ENCODE data around the gene MEIS1.

MEIS1 gene

DNA sequence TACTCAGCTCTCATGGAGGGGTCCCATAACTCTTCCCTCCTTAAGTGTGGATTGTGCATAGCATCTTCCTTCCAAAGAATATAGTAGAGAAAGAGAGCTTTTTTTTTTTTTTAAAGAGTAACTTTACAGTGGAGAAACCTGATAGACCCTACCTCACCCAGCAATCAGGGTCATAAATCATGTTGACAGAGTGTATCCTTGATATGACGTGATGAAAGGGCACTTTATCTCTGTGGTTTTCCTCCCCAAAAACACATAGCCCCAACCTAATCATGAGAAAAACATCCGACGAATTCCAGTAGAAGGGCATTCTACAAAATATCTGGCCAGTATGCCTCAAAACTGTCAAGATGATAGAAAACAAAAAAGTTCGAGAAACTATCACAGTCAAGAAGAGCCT is 29.5 kb upstream of the MEIS1 start (continued):
- TF ChIP-seq ZBTB21 (tag by site-specific recombination; IDR thresholded peaks at IDR 0.05), result no peak

DNA sequence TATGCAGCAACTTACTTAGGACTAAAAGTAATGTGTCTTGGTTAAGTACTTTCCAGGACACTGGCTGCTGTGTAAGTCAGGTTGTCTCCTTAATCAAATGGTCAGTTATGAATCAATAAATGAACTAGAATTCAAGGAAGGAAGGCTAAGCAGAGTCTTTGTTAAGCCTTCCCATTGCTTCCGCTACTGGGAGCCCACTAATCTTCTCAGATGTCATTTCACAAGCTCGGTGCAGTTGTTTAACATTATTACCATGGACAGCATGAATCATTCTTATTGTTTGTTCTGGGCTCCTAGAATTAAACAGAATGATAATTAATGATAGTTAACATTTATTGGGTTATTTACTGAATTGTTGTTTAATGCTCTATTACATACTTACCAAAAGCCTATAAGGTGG is 26.0 kb upstream of the MEIS1 start:
- no peak overlapping the region for H3K4me3 ChIP-seq (ENCODE audit: low read depth, low read length)
- ChIA-PET CTCF (interaction anchor here (0.6 kb wide), 1 partner anchor 136 kb away, joined by 4 read pairs; no protein-coding TSS in a partner anchor), POLR2A (no interaction called here)
- no peaks in the 10 kb centered on the region for H3K9me3 ChIP-seq (ENCODE audit: control insufficient read depth, insufficient read depth, low read depth, low read length)
- no peaks in the 10 kb centered on the region for H3K36me3 ChIP-seq (ENCODE audit: control insufficient read depth in 2 of 2, insufficient read depth in 1 of 2, low read length in 2 of 2)
- no peak for TF ChIP-seq ZNF529 (tag by site-specific recombination; IDR thresholded peaks at IDR 0.05; ENCODE audit: insufficient replicate concordance)
- TF ChIP-seq ZNF596 (tag by site-specific recombination; IDR thresholded peaks at IDR 0.05), result no peak
- TF ChIP-seq, protein P1, sequence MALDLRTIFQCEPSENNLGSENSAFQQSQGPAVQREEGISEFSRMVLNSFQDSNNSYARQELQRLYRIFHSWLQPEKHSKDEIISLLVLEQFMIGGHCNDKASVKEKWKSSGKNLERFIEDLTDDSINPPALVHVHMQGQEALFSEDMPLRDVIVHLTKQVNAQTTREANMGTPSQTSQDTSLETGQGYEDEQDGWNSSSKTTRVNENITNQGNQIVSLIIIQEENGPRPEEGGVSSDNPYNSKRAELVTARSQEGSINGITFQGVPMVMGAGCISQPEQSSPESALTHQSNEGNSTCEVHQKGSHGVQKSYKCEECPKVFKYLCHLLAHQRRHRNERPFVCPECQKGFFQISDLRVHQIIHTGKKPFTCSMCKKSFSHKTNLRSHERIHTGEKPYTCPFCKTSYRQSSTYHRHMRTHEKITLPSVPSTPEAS (tag by site-specific recombination; IDR thresholded peaks at IDR 0.05), result no peak
- TF ChIP-seq ZNF404 (tag by site-specific recombination; IDR thresholded peaks at IDR 0.05), result no peak
- TF ChIP-seq, protein P2, sequence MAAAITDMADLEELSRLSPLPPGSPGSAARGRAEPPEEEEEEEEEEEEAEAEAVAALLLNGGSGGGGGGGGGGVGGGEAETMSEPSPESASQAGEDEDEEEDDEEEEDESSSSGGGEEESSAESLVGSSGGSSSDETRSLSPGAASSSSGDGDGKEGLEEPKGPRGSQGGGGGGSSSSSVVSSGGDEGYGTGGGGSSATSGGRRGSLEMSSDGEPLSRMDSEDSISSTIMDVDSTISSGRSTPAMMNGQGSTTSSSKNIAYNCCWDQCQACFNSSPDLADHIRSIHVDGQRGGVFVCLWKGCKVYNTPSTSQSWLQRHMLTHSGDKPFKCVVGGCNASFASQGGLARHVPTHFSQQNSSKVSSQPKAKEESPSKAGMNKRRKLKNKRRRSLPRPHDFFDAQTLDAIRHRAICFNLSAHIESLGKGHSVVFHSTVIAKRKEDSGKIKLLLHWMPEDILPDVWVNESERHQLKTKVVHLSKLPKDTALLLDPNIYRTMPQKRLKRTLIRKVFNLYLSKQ (tag by site-specific recombination; IDR thresholded peaks at IDR 0.05; ENCODE audit: borderline replicate concordance), result no peak
- TF ChIP-seq ZNF555 (tag by site-specific recombination; conservative IDR thresholded peaks at IDR 0.05), result no peak
- TF ChIP-seq ZSCAN16 (tag by site-specific recombination; IDR thresholded peaks at IDR 0.05), result no peak
- H3K4me1 ChIP-seq (ENCODE audit: control insufficient read depth, insufficient read depth, low read length), result 0 out of 2 replicates have a peak, but pooled peaks cover 3% of the 10 kb centered on the region
- H3K27ac ChIP-seq (ENCODE audit: extremely low read depth, low read depth, low read length), result no peak overlapping the region

DNA sequence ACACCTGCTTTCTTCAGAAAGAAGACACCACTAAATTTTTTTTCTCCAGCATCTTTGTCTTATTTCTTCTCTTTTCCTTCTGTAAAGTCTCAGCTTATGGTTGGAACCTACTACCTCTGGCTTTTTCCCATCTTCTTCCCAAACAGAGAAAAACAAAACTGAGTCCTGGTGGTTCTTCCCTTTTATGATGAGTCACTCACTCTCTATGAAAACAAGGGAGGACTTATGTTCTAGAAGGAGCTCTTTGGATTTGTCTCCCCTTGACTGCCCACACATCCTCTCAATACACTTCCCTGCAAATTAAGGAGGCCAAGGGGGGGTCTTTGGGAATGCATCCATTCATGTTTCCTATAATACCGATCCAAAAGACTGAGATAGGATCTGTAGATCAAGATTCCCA is 22.1 kb upstream of the MEIS1 start:
- Histone ChIP-seq H3K36me3 (ENCODE audit: control insufficient read depth in 2 of 2, insufficient read depth in 1 of 2, low read length in 2 of 2) (no peaks in the 10 kb centered on the region), H3K4me1 (ENCODE audit: control insufficient read depth, insufficient read depth, low read length) (no peaks in the 10 kb centered on the region), H3K27ac (ENCODE audit: extremely low read depth, low read depth, low read length) (no peak overlapping the region), H3K9me3 (ENCODE audit: control insufficient read depth, insufficient read depth, low read depth, low read length) (no peaks in the 10 kb centered on the region), H3K4me3 (ENCODE audit: low read depth, low read length) (no peak overlapping the region)
- POLR2A ChIA-PET, result no interaction called here
- CTCF ChIA-PET, result interaction anchor here (0.6 kb wide), 1 partner anchor 77 kb away, joined by 4 read pairs; no protein-coding TSS in a partner anchor
- no peak for TF ChIP-seq ZNF132 (tag by site-specific recombination; IDR thresholded peaks at IDR 0.05; ENCODE audit: borderline replicate concordance)
- no peak for TF ChIP-seq ZNF626 (tag by site-specific recombination; IDR thresholded peaks at IDR 0.05)
- no peak for TF ChIP-seq KLF7 (tag by site-specific recombination; IDR thresholded peaks at IDR 0.05; ENCODE audit: borderline replicate concordance)
- TF ChIP-seq ZNF292 (tag by site-specific recombination; IDR thresholded peaks at IDR 0.05; ENCODE audit: borderline replicate concordance, low read depth), result no peak
- no peak for TF ChIP-seq ZNF350 (tag by site-specific recombination; IDR thresholded peaks at IDR 0.05)
- TF ChIP-seq ZNF335 (tag by site-specific recombination; conservative IDR thresholded peaks at IDR 0.05), result no peak
- TF ChIP-seq YY2 (tag by site-specific recombination; IDR thresholded peaks at IDR 0.05), result no peak
- TF ChIP-seq, protein P3, sequence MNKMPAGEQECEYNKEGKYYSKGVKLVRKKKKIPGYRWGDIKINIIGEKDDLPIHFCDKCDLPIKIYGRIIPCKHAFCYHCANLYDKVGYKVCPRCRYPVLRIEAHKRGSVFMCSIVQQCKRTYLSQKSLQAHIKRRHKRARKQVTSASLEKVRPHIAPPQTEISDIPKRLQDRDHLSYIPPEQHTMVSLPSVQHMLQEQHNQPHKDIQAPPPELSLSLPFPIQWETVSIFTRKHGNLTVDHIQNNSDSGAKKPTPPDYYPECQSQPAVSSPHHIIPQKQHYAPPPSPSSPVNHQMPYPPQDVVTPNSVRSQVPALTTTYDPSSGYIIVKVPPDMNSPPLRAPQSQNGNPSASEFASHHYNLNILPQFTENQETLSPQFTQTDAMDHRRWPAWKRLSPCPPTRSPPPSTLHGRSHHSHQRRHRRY (tag by site-specific recombination; IDR thresholded peaks at IDR 0.05), result no peak
- TF ChIP-seq KLF16 (tag by site-specific recombination; IDR thresholded peaks at IDR 0.05), result no peak

DNA sequence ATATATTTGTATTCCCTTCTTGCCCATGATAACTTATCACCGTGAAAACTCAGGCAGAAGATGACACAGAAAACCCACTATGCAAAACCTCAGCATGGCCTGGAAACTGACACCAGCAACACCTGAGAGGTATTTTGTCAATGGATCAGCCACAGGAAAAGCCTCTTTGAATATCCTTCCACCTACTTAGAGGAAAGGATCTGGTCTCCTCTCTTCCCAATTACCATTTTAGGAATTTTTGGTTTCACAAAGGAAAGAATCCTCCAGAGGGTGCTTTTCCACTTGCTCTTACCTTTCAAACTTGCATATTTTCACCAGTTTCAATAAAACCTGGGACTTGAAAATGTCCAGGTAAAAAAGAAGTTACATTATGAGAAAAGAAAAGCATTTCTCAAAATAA is 20.0 kb upstream of the MEIS1 start:
- Histone ChIP-seq H3K4me3 (ENCODE audit: low read depth, low read length) (no peak overlapping the region), H3K9me3 (ENCODE audit: control insufficient read depth, insufficient read depth, low read depth, low read length) (no peaks in the 10 kb centered on the region), H3K27ac (ENCODE audit: extremely low read depth, low read depth, low read length) (no peak overlapping the region), H3K4me1 (ENCODE audit: control insufficient read depth, insufficient read depth, low read length) (no peaks in the 10 kb centered on the region), H3K36me3 (ENCODE audit: control insufficient read depth in 2 of 2, insufficient read depth in 1 of 2, low read length in 2 of 2) (no peaks in the 10 kb centered on the region)
- ChIA-PET POLR2A (no interaction called here), CTCF (no interaction called here)
- TF ChIP-seq ZNF521 (tag by site-specific recombination; IDR thresholded peaks at IDR 0.05), result no peak
- no peak for TF ChIP-seq KLF9 (tag by site-specific recombination; IDR thresholded peaks at IDR 0.05; ENCODE audit: low read depth)
- TF ChIP-seq YY1 (tag by site-specific recombination; IDR thresholded peaks at IDR 0.05), result no peak
- TF ChIP-seq ZNF843 (tag by site-specific recombination; IDR thresholded peaks at IDR 0.05), result no peak
- no peak for TF ChIP-seq ZNF114 (tag by site-specific recombination; IDR thresholded peaks at IDR 0.05)
- no peak for TF ChIP-seq ZNF610 (tag by site-specific recombination; IDR thresholded peaks at IDR 0.05; ENCODE audit: borderline replicate concordance)
- TF ChIP-seq ZNF658 (tag by site-specific recombination; IDR thresholded peaks at IDR 0.05), result no peak
- TF ChIP-seq, protein P4, sequence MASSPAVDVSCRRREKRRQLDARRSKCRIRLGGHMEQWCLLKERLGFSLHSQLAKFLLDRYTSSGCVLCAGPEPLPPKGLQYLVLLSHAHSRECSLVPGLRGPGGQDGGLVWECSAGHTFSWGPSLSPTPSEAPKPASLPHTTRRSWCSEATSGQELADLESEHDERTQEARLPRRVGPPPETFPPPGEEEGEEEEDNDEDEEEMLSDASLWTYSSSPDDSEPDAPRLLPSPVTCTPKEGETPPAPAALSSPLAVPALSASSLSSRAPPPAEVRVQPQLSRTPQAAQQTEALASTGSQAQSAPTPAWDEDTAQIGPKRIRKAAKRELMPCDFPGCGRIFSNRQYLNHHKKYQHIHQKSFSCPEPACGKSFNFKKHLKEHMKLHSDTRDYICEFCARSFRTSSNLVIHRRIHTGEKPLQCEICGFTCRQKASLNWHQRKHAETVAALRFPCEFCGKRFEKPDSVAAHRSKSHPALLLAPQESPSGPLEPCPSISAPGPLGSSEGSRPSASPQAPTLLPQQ (tag by site-specific recombination; IDR thresholded peaks at IDR 0.05), result no peak
- TF ChIP-seq ZFP41 (tag by site-specific recombination; IDR thresholded peaks at IDR 0.05; ENCODE audit: borderline replicate concordance), result no peak

Data from HEK293 (cell line).